HEK293 (cell line): ENCODE results near the gene BPHL.

Experiments used
- CTCF ChIA-PET: fragments of 350-600 bp; formaldehyde crosslinking; extraction: SDS; loops from one replicate; lab custom pipeline; 2021; ENCODE audit warnings: antibody characterized with exemption; lab: Yijun Ruan, JAX
- POLR2A ChIA-PET: fragments of 300-600 bp; formaldehyde crosslinking; extraction: SDS; loops from one replicate; lab custom pipeline; 2020; ENCODE audit warnings: antibody characterized with exemption, inconsistent platforms; lab: Yijun Ruan, JAX
- H3K27ac ChIP-seq: fragments of 200-500 bp; sonication (Bioruptor generic); 2 replicates; pipeline ENCODE4 v1.5.1; 2014; ENCODE audit warnings: low read depth, low read length, control low read depth, inconsistent platforms; ENCODE audit errors: extremely low read depth
- H3K36me3 ChIP-seq, 2 experiments: fragments of 200-500 bp in 1 of 2; sonication (Bioruptor generic) in 1 of 2; 1 replicate in 1 of 2; 2 replicates in 1 of 2; pipeline ENCODE4 v1.5.1; 2014 to 2017; ENCODE audit warnings: inconsistent platforms in 2 of 2, low read length in 2 of 2; ENCODE audit not compliant: control insufficient read depth in 2 of 2, insufficient read depth in 1 of 2
- H3K4me1 ChIP-seq: fragments of 200-500 bp; sonication (Bioruptor generic); 2 replicates; pipeline ENCODE4 v1.5.1; 2014; ENCODE audit warnings: mild to moderate bottlenecking, low read length, inconsistent platforms; ENCODE audit not compliant: control insufficient read depth, insufficient read depth
- H3K4me3 ChIP-seq: 2 replicates; pipeline ENCODE4 v1.5.1; 2011; ENCODE audit warnings: low read depth, mild to moderate bottlenecking, control low read depth, low read length, moderate library complexity
- H3K9me3 ChIP-seq: fragments of 200-500 bp; sonication (Bioruptor generic); 2 replicates; pipeline ENCODE4 v1.5.1; 2014; ENCODE audit warnings: low read depth, low read length, inconsistent platforms; ENCODE audit not compliant: control insufficient read depth, insufficient read depth
- KLF1 ChIP-seq: fragments of 450-650 bp; formaldehyde crosslinking; IDR thresholded peaks from 2 replicates; pipeline ENCODE4 v1.5.1; 2016; ENCODE audit warnings: missing biosample characterization, missing genetic modification characterization
- KLF16 ChIP-seq: fragments of 450-650 bp; formaldehyde crosslinking; IDR thresholded peaks from 2 replicates; pipeline ENCODE4 v1.5.1; 2017; ENCODE audit warnings: missing biosample characterization, missing genetic modification characterization
- SCRT1 ChIP-seq: fragments of 450-650 bp; formaldehyde crosslinking; IDR thresholded peaks from 2 replicates; pipeline ENCODE4 v1.5.1; 2016; ENCODE audit warnings: missing biosample characterization, missing genetic modification characterization, borderline replicate concordance
- ZBTB8A ChIP-seq: fragments of 450-650 bp; formaldehyde crosslinking; IDR thresholded peaks from 2 replicates; pipeline ENCODE4 v1.5.1; 2016; ENCODE audit warnings: missing biosample characterization, missing genetic modification characterization
- ZFP3 ChIP-seq: fragments of 450-650 bp; formaldehyde crosslinking; IDR thresholded peaks from 2 replicates; pipeline ENCODE4 v1.5.1; 2016; ENCODE audit warnings: low read depth, missing biosample characterization, missing genetic modification characterization
- ZNF366 ChIP-seq: fragments of 450-650 bp; formaldehyde crosslinking; conservative IDR thresholded peaks from 2 replicates; pipeline ENCODE4 v1.5.1; 2016; ENCODE audit warnings: missing biosample characterization, missing genetic modification characterization
- ZNF416 ChIP-seq: fragments of 450-650 bp; formaldehyde crosslinking; IDR thresholded peaks from 2 replicates; pipeline ENCODE4 v1.5.1; 2016; ENCODE audit warnings: missing biosample characterization, missing genetic modification characterization
- ZNF529 ChIP-seq: fragments of 450-650 bp; formaldehyde crosslinking; IDR thresholded peaks from 2 replicates; pipeline ENCODE4 v1.5.1; 2017; ENCODE audit warnings: missing genetic modification characterization, missing biosample characterization; ENCODE audit not compliant: insufficient replicate concordance
- ZNF621 ChIP-seq: fragments of 450-650 bp; formaldehyde crosslinking; IDR thresholded peaks from 2 replicates; pipeline ENCODE4 v1.5.1; 2017; ENCODE audit warnings: missing biosample characterization, missing genetic modification characterization
- TF ChIP-seq, protein P1 (sequence below): fragments of 450-650 bp; formaldehyde crosslinking; IDR thresholded peaks from 2 replicates; pipeline ENCODE4 v1.5.1; 2016; ENCODE audit warnings: missing biosample characterization, missing genetic modification characterization, borderline replicate concordance
- TF ChIP-seq, protein P2 (sequence below): fragments of 450-650 bp; formaldehyde crosslinking; IDR thresholded peaks from 2 replicates; pipeline ENCODE4 v1.5.1; 2017; ENCODE audit warnings: missing biosample characterization, missing genetic modification characterization
- TF ChIP-seq, protein P3 (sequence below): fragments of 450-650 bp; formaldehyde crosslinking; IDR thresholded peaks from 2 replicates; pipeline ENCODE4 v1.5.1; 2016; ENCODE audit warnings: missing biosample characterization, missing genetic modification characterization, borderline replicate concordance
- TF ChIP-seq, protein P4 (sequence below): fragments of 450-650 bp; formaldehyde crosslinking; IDR thresholded peaks from 2 replicates; pipeline ENCODE4 v1.5.1; 2016; ENCODE audit warnings: missing biosample characterization, missing genetic modification characterization

BPHL gene

DNA sequence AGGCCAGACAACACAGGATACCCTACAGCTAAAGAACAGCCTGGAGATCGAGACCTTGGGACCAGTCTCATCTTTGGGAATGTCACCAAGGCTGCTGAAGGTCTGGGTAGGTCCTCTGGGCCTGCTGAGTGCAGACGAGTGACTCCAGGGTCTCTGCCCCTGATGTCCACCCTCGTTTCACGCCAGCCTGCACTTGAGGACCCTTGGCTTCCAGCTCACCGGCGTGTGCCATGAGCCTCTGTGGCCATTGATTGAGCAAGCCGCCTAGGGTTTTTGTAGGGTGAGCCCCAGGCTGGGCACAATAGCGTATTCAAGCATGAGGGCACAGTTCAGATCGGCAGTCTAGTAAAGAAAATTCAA, 4.3 kb downstream of the BPHL start:
- Histone ChIP-seq H3K36me3 (no peaks in the 10 kb centered on the region; a peak in 1 of 3 replicates), H3K4me1 (0 out of 2 replicates have a peak, but pooled peaks cover under 1% of the 10 kb centered on the region), H3K27ac (no peak overlapping the region)
- TF ChIP-seq, protein P1, sequence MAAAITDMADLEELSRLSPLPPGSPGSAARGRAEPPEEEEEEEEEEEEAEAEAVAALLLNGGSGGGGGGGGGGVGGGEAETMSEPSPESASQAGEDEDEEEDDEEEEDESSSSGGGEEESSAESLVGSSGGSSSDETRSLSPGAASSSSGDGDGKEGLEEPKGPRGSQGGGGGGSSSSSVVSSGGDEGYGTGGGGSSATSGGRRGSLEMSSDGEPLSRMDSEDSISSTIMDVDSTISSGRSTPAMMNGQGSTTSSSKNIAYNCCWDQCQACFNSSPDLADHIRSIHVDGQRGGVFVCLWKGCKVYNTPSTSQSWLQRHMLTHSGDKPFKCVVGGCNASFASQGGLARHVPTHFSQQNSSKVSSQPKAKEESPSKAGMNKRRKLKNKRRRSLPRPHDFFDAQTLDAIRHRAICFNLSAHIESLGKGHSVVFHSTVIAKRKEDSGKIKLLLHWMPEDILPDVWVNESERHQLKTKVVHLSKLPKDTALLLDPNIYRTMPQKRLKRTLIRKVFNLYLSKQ (tag by site-specific recombination): no peak
- TF ChIP-seq ZNF416 (tag by site-specific recombination): no peak
- TF ChIP-seq, protein P2, sequence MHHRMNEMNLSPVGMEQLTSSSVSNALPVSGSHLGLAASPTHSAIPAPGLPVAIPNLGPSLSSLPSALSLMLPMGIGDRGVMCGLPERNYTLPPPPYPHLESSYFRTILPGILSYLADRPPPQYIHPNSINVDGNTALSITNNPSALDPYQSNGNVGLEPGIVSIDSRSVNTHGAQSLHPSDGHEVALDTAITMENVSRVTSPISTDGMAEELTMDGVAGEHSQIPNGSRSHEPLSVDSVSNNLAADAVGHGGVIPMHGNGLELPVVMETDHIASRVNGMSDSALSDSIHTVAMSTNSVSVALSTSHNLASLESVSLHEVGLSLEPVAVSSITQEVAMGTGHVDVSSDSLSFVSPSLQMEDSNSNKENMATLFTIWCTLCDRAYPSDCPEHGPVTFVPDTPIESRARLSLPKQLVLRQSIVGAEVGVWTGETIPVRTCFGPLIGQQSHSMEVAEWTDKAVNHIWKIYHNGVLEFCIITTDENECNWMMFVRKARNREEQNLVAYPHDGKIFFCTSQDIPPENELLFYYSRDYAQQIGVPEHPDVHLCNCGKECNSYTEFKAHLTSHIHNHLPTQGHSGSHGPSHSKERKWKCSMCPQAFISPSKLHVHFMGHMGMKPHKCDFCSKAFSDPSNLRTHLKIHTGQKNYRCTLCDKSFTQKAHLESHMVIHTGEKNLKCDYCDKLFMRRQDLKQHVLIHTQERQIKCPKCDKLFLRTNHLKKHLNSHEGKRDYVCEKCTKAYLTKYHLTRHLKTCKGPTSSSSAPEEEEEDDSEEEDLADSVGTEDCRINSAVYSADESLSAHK (tag by site-specific recombination): no peak
- TF ChIP-seq, protein P3, sequence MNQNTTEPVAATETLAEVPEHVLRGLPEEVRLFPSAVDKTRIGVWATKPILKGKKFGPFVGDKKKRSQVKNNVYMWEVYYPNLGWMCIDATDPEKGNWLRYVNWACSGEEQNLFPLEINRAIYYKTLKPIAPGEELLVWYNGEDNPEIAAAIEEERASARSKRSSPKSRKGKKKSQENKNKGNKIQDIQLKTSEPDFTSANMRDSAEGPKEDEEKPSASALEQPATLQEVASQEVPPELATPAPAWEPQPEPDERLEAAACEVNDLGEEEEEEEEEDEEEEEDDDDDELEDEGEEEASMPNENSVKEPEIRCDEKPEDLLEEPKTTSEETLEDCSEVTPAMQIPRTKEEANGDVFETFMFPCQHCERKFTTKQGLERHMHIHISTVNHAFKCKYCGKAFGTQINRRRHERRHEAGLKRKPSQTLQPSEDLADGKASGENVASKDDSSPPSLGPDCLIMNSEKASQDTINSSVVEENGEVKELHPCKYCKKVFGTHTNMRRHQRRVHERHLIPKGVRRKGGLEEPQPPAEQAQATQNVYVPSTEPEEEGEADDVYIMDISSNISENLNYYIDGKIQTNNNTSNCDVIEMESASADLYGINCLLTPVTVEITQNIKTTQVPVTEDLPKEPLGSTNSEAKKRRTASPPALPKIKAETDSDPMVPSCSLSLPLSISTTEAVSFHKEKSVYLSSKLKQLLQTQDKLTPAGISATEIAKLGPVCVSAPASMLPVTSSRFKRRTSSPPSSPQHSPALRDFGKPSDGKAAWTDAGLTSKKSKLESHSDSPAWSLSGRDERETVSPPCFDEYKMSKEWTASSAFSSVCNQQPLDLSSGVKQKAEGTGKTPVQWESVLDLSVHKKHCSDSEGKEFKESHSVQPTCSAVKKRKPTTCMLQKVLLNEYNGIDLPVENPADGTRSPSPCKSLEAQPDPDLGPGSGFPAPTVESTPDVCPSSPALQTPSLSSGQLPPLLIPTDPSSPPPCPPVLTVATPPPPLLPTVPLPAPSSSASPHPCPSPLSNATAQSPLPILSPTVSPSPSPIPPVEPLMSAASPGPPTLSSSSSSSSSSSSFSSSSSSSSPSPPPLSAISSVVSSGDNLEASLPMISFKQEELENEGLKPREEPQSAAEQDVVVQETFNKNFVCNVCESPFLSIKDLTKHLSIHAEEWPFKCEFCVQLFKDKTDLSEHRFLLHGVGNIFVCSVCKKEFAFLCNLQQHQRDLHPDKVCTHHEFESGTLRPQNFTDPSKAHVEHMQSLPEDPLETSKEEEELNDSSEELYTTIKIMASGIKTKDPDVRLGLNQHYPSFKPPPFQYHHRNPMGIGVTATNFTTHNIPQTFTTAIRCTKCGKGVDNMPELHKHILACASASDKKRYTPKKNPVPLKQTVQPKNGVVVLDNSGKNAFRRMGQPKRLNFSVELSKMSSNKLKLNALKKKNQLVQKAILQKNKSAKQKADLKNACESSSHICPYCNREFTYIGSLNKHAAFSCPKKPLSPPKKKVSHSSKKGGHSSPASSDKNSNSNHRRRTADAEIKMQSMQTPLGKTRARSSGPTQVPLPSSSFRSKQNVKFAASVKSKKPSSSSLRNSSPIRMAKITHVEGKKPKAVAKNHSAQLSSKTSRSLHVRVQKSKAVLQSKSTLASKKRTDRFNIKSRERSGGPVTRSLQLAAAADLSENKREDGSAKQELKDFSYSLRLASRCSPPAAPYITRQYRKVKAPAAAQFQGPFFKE (tag by site-specific recombination): no peak
- no peak for TF ChIP-seq KLF1 (tag by site-specific recombination)
- TF ChIP-seq ZNF529: no peak
- TF ChIP-seq ZNF621 (tag by site-specific recombination): no peak
- TF ChIP-seq ZNF366: no peak
- TF ChIP-seq, protein P4, sequence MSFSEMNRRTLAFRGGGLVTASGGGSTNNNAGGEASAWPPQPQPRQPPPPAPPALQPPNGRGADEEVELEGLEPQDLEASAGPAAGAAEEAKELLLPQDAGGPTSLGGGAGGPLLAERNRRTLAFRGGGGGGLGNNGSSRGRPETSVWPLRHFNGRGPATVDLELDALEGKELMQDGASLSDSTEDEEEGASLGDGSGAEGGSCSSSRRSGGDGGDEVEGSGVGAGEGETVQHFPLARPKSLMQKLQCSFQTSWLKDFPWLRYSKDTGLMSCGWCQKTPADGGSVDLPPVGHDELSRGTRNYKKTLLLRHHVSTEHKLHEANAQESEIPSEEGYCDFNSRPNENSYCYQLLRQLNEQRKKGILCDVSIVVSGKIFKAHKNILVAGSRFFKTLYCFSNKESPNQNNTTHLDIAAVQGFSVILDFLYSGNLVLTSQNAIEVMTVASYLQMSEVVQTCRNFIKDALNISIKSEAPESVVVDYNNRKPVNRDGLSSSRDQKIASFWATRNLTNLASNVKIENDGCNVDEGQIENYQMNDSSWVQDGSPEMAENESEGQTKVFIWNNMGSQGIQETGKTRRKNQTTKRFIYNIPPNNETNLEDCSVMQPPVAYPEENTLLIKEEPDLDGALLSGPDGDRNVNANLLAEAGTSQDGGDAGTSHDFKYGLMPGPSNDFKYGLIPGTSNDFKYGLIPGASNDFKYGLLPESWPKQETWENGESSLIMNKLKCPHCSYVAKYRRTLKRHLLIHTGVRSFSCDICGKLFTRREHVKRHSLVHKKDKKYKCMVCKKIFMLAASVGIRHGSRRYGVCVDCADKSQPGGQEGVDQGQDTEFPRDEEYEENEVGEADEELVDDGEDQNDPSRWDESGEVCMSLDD (tag by site-specific recombination): no peak
- TF ChIP-seq ZFP3: no peak
- TF ChIP-seq KLF16 (tag by site-specific recombination): no peak
- no peak for TF ChIP-seq ZBTB8A
- TF ChIP-seq SCRT1: no peak
- TF ChIP-seq, all 188 proteins: peak for 0
- POLR2A ChIA-PET: interaction anchor here (0.6 to 0.9 kb wide), 2 partner anchors 73 to 104 kb away, joined by 3 to 4 read pairs; no protein-coding TSS in a partner anchor
- H3K9me3 ChIP-seq: no peaks in the 10 kb centered on the region
- H3K4me3 ChIP-seq: no peak overlapping the region
- CTCF ChIA-PET: interaction anchor here (0.6 to 4.5 kb wide), 7 partner anchors 12 to 612 kb away, joined by 3 to 25 read pairs (median 3); no protein-coding TSS in a partner anchor
